ENCODE data around the gene MLEC. TPM values are rescaled to one million over a fixed set of nuclear protein-coding genes. Genes with fewer than 3 reads are reported as not detected.

The MLEC gene
- total RNA-seq, 1 experiment from 2014 or later, result 107 TPM

DNA sequence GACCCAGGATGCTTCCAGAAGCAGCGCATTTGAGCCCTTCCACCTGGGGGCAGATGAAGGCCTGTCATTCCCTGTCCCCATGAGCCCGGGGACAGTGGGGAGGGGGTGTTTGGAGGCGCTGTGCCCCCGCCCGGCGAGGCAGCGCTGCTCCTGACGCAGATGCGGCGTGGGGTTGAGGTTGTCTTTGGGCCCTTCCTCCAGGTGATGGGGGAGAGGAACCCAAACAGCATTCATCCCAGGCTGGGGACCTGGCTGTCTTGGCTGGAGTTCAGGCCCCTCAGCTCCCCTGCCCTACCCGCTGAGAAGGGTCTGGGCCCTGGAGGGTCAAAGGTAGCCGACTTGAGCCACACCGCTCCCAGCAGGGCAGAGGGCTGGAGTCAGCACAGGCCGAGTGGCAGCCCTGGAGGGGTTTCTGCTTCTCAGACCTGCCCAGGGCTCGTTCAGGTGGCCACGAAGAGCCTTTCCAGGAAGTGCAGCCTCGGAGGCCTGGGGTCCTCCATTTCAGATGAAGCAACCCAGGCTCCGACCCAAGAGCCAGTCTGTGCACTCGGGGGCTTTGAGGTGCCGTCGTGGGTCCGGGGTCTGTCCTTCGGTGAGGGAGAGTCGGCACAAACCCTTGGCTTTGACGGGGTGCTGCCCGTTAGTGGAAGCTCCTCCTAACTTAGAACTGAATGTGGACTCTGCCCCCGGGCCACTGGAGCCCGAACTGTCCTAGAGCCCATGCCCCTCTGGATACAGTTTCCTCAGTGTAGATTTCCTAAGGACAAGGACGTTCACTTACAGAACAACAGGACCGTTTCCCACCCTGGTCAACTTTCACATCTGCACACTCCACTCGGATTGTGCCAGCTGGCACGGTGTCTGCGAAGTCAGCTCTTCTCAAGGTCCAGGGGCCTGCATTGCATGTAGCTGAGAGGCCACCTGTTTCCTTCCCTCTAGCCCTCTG, 54.8 kb downstream of the MLEC start:
- Mint-ChIP-seq H3K4me1 (ENCODE audit: insufficient read depth, unreplicated experiment) (no peaks in the 10 kb centered on the region), H3K36me3 (ENCODE audit: insufficient read depth, unreplicated experiment) (no peaks in the 10 kb centered on the region), H3K4me3 (ENCODE audit: unreplicated experiment) (no peak overlapping the region), H3K27me3 (ENCODE audit: insufficient read depth, unreplicated experiment) (no peaks in the 10 kb centered on the region), H3K27ac (ENCODE audit: low read depth, unreplicated experiment) (no peak overlapping the region), H3K9me3 (ENCODE audit: unreplicated experiment) (no peaks in the 10 kb centered on the region)
- no TSS peak for BruUV-seq (replicated peaks)
- intact Hi-C loops (cut with micrococcal nuclease), result no loop called here
- DNase-seq (ENCODE audit: unreplicated experiment), result no peak
- ChIA-PET CTCF (interaction anchor here (0.6 to 0.7 kb wide), 2 partner anchors 93 to 95 kb away, joined by 4 to 5 read pairs; no protein-coding TSS in a partner anchor), POLR2A (interaction anchor here (0.5 kb wide), 1 partner anchor 32 kb away, joined by 3 read pairs; no protein-coding TSS in a partner anchor)
- TF ChIP-seq, protein P1, sequence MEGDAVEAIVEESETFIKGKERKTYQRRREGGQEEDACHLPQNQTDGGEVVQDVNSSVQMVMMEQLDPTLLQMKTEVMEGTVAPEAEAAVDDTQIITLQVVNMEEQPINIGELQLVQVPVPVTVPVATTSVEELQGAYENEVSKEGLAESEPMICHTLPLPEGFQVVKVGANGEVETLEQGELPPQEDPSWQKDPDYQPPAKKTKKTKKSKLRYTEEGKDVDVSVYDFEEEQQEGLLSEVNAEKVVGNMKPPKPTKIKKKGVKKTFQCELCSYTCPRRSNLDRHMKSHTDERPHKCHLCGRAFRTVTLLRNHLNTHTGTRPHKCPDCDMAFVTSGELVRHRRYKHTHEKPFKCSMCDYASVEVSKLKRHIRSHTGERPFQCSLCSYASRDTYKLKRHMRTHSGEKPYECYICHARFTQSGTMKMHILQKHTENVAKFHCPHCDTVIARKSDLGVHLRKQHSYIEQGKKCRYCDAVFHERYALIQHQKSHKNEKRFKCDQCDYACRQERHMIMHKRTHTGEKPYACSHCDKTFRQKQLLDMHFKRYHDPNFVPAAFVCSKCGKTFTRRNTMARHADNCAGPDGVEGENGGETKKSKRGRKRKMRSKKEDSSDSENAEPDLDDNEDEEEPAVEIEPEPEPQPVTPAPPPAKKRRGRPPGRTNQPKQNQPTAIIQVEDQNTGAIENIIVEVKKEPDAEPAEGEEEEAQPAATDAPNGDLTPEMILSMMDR (IDR thresholded peaks at IDR 0.05; ENCODE audit: unreplicated experiment), result no peak

DNA sequence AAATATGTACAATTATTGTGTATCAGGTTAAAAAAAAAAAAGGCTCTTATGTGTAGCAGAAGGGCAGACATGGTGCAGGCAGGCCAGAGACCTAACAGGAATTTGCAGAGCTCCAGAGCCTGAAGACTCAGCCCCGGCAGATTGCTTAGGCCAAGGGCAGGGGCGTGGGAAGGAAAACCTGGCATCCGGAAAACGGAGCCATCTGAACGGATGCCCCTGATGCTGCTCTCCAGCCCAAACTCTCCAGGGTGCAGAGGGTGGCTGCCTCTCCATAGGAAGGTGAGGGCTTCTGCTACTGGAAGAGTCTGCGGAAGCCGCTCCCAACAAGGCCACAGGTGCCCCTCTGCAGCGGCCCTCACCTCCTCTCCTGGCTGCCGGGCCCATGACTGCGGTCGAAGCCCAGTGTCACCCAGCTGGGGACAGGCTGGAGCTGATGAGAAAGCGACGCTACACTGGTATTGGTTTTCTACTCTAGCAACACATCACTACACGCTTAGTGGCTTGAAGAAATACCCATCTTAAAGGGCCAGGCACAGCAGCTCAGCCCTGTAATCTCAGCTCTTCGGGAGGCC, 58.1 kb downstream of the MLEC start:
- Mint-ChIP-seq H3K36me3 (ENCODE audit: insufficient read depth, unreplicated experiment) (no peaks in the 10 kb centered on the region), H3K4me3 (ENCODE audit: unreplicated experiment) (no peak overlapping the region), H3K27ac (ENCODE audit: low read depth, unreplicated experiment) (no peak overlapping the region), H3K4me1 (ENCODE audit: insufficient read depth, unreplicated experiment) (no peaks in the 10 kb centered on the region), H3K9me3 (ENCODE audit: unreplicated experiment) (no peaks in the 10 kb centered on the region), H3K27me3 (ENCODE audit: insufficient read depth, unreplicated experiment) (no peaks in the 10 kb centered on the region)
- BruUV-seq (replicated peaks), result no TSS peak
- DNase-seq (ENCODE audit: unreplicated experiment), result no peak
- POLR2A ChIA-PET, result no interaction called here
- CTCF ChIA-PET, result interaction anchor here (0.6 kb wide), 2 partner anchors 41 to 98 kb away, joined by 3 to 6 read pairs; no protein-coding TSS in a partner anchor
- intact Hi-C loops (cut with micrococcal nuclease), result no loop called here
- TF ChIP-seq, protein P1 (IDR thresholded peaks at IDR 0.05; ENCODE audit: unreplicated experiment), result no peak

DNA sequence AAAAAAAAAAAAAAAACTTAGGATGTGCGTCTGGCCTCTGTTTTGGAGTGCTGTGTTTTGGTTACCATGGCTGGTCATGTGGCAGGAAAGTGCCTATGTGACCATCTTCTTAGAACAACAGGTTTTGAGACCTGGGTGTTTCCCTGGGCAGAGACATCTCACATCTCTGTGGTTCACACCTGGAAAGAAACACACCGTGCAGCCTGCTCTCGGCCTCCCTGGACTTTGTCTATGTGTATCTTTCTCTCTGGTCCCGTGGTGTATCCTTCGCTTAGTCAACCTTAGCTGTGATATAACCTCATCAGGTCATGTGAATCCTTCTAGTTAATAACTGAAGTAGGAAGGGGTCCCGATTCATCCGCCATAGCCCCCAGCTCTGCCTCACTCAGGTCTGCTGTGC, 61.3 kb downstream of the MLEC start:
- no peaks in the 10 kb centered on the region for H3K9me3 Mint-ChIP-seq (ENCODE audit: unreplicated experiment)
- H3K27me3 Mint-ChIP-seq (ENCODE audit: insufficient read depth, unreplicated experiment), result no peaks in the 10 kb centered on the region
- no peak overlapping the region for H3K27ac Mint-ChIP-seq (ENCODE audit: low read depth, unreplicated experiment)
- no peak for DNase-seq (ENCODE audit: unreplicated experiment)
- ChIA-PET CTCF (interaction anchor here (1.0 kb wide), 1 partner anchor 99 kb away, joined by 3 read pairs; no protein-coding TSS in a partner anchor), POLR2A (no interaction called here)
- intact Hi-C loops (cut with micrococcal nuclease), result no loop called here
- H3K4me1 Mint-ChIP-seq (ENCODE audit: insufficient read depth, unreplicated experiment), result no peaks in the 10 kb centered on the region
- TF ChIP-seq, protein P1 (IDR thresholded peaks at IDR 0.05; ENCODE audit: unreplicated experiment), result no peak
- no peaks in the 10 kb centered on the region for H3K36me3 Mint-ChIP-seq (ENCODE audit: insufficient read depth, unreplicated experiment)
- no peak overlapping the region for H3K4me3 Mint-ChIP-seq (ENCODE audit: unreplicated experiment)
- BruUV-seq (replicated peaks), result no TSS peak

DNA sequence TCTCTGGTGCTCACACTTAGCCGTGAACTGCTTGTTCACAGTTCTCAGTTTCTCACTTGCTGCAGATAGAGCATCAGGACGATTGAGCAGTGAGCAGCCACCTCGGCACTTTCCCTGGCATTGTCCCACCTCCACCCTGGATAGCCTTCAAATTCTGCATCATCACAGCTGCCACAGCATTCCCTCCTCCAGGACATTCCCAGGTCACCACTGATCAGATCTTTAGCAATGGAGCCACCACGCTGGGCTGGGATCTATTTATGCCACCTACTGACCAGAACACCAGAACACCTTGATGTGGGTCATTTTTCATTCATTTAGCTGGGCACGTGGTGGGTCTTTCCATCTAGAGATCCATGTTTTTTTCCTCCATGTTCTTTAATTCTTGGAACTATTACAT, 62.3 kb downstream of the MLEC start:
- Mint-ChIP-seq H3K36me3 (ENCODE audit: insufficient read depth, unreplicated experiment) (no peaks in the 10 kb centered on the region), H3K27ac (ENCODE audit: low read depth, unreplicated experiment) (no peak overlapping the region), H3K4me1 (ENCODE audit: insufficient read depth, unreplicated experiment) (no peaks in the 10 kb centered on the region), H3K9me3 (ENCODE audit: unreplicated experiment) (no peaks in the 10 kb centered on the region), H3K27me3 (ENCODE audit: insufficient read depth, unreplicated experiment) (no peaks in the 10 kb centered on the region), H3K4me3 (ENCODE audit: unreplicated experiment) (no peak overlapping the region)
- TF ChIP-seq, protein P1 (IDR thresholded peaks at IDR 0.05; ENCODE audit: unreplicated experiment), result no peak
- BruUV-seq (replicated peaks), result no TSS peak
- DNase-seq (ENCODE audit: unreplicated experiment), result no peak
- POLR2A ChIA-PET, result no interaction called here
- intact Hi-C loops (cut with micrococcal nuclease), result no loop called here
- CTCF ChIA-PET, result interaction anchor here (0.6 kb wide), 1 partner anchor 9 kb away, joined by 3 read pairs; no protein-coding TSS in a partner anchor
